Measurements from ENCODE around the gene RNF213.
"Not testable (repeated sequence)": the region's sequence is repeated elsewhere in the genome, so short reads cannot be mapped to it uniquely, and the experiment has no call there.

Gene RNF213

DNA sequence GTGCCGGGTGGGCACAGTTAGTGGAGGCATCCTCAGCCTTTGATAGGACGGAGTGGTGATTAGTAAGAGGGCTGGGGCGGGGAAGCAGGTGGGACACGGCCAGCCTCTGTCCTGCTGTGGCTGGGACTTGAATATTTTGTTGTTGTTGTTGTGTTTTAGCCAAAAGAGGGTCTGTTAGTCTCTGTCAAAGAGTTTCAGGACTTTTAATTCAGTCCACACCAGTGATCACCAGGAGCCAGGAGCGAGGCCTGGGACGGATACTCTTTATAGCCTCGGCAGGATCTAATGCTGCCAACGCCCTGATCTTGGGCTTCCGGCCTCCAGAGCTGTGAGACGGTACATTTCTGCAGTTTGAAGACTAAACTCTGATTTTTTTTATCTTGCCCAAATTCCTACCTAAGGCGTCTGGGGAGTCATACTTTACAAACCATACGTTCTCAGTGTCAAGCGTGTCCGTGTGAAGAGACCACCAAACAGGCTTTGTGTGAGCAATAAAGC lies 2.9 kb upstream of the RNF213 start:
- Histone ChIP-seq H2BK15ac (ENCODE audit: low read depth, poor library complexity, severe bottlenecking) (no peak overlapping the region), H4K91ac (ENCODE audit: low read length) (no peak overlapping the region), H3K18ac (ENCODE audit: low read depth in 1 of 2, low read length in 2 of 2) (no peak overlapping the region), H4K8ac (ENCODE audit: low read length) (no peak overlapping the region), H3K14ac (ENCODE audit: low read length in 2 of 2) (no peak overlapping the region), H3K79me1 (replicated peaks; ENCODE audit: low read length, poor library complexity, severe bottlenecking) (peaks cover 3% of the 10 kb centered on the region), H3K9me3 (ENCODE audit: control insufficient read depth, low read length) (no peaks in the 10 kb centered on the region), H3K4me2 (ENCODE audit: low read length, poor library complexity, severe bottlenecking) (no peak overlapping the region), H2AFZ (ENCODE audit: low read depth, low read length) (no peak overlapping the region), H2AK5ac (ENCODE audit: low read length, severe bottlenecking) (peak overlapping the region; percentile 77), H2BK5ac (ENCODE audit: low read depth, low read length, poor library complexity, severe bottlenecking) (no peak overlapping the region), H3K23ac (ENCODE audit: low read length in 2 of 2) (no peak overlapping the region), H3K27ac (ENCODE audit: low read length, poor library complexity, severe bottlenecking) (no peak overlapping the region), H3K36me3 (ENCODE audit: control insufficient read depth in 1 of 2, insufficient read depth in 2 of 2, low read depth in 1 of 2, low read length in 2 of 2) (peaks cover 2 to 13% of the 10 kb centered on the region in 2 experiments), H3K4me1 (ENCODE audit: control insufficient read depth, insufficient read depth, low read depth, low read length) (peaks cover 33% of the 10 kb centered on the region), H3K9ac (ENCODE audit: low read length) (no peak overlapping the region), H3K4ac (ENCODE audit: low read depth in 1 of 2, low read length in 2 of 2) (no peak overlapping the region), H3K27me3 (ENCODE audit: control insufficient read depth in 1 of 2, insufficient read depth in 1 of 2, low read length in 2 of 2) (no peaks in the 10 kb centered on the region), H2BK12ac (ENCODE audit: low read length in 2 of 2) (no peak overlapping the region), H2BK120ac (ENCODE audit: low read depth, low read length) (no peak overlapping the region), H3K4me3 (ENCODE audit: insufficient read depth in 1 of 2, low read depth in 1 of 2, low read length in 2 of 2) (no peak overlapping the region)
- DNase-seq: no peak
- WGBS: 83% methylated on average over 14 of the region's 14 CpGs

DNA sequence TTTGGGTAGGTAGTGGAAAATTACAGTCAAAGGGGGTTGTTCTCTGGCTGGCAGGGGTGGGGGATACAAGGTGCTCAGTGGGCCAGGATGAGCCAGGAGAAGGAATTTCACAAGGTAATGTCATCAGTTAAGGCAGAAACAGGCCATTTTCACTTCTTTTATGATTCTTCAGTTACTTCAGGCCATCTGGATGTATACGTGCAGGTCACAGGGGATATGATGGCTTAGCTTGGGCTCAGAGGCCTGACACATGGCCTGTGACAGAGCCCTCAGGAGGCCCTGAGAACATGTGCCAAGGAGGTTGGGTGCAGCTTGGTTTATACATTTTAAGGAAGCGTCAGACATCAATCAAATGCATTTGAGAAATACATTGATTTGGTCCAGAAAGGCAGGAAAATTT lies 2.4 kb upstream of the RNF213 start:
- H3K27me3 ChIP-seq (ENCODE audit: control insufficient read depth in 1 of 2, insufficient read depth in 1 of 2, low read length in 2 of 2); H3K18ac ChIP-seq (ENCODE audit: low read depth in 1 of 2, low read length in 2 of 2); H2BK5ac ChIP-seq (ENCODE audit: low read depth, low read length, poor library complexity, severe bottlenecking); H3K9ac ChIP-seq (ENCODE audit: low read length); H2AK5ac ChIP-seq (ENCODE audit: low read length, severe bottlenecking); H3K4me2 ChIP-seq (ENCODE audit: low read length, poor library complexity, severe bottlenecking); H3K27ac ChIP-seq (ENCODE audit: low read length, poor library complexity, severe bottlenecking); H3K36me3 ChIP-seq (ENCODE audit: control insufficient read depth in 1 of 2, insufficient read depth in 2 of 2, low read depth in 1 of 2, low read length in 2 of 2); H2BK15ac ChIP-seq (ENCODE audit: low read depth, poor library complexity, severe bottlenecking); H3K23ac ChIP-seq (ENCODE audit: low read length in 2 of 2); DNase-seq; H4K8ac ChIP-seq (ENCODE audit: low read length); H2AFZ ChIP-seq (ENCODE audit: low read depth, low read length); H3K14ac ChIP-seq (ENCODE audit: low read length in 2 of 2); H3K4ac ChIP-seq (ENCODE audit: low read depth in 1 of 2, low read length in 2 of 2); H2BK12ac ChIP-seq (ENCODE audit: low read length in 2 of 2); H2BK120ac ChIP-seq (ENCODE audit: low read depth, low read length); H3K4me3 ChIP-seq (ENCODE audit: insufficient read depth in 1 of 2, low read depth in 1 of 2, low read length in 2 of 2); H4K91ac ChIP-seq (ENCODE audit: low read length); H3K79me1 ChIP-seq (replicated peaks; ENCODE audit: low read length, poor library complexity, severe bottlenecking); H3K9me3 ChIP-seq (ENCODE audit: control insufficient read depth, low read length): not testable (repeated sequence)
- H3K4me1 ChIP-seq (ENCODE audit: control insufficient read depth, insufficient read depth, low read depth, low read length): peaks cover 36% of the 10 kb centered on the region
- 92% methylated on average over 2 of the region's 2 CpGs for WGBS

DNA sequence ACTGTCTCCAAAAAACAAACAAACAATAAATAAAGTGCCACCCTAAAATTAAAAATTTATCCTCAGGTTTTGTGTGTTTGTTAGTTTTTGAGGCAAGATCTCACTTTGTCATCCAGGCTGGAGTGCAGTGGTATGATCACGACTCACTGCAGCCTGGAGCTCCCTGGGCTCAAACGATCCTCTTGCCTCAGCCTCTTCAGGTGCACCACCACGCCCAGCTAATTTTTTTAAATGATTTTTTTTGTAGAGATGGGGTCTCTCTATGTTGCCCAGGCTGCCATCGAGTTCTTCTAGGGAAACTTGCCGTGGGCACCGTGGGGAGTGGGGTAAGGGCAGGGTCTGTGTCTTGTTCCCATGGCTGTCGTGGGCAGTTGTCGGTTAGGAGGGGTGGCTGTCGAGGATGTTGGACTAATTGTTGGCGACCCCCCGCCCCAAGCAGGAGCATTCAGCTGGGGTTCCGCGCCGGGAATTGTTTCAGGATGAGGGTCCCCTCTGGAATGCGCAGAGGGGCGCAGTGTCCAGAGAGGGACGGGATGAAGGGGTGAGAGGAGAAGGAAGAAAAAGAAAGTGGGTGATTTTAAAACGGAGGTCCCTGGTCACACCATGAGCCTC lies 1.1 kb upstream of the RNF213 start:
- peak overlapping the region; percentile 74 for H2BK15ac ChIP-seq (ENCODE audit: low read depth, poor library complexity, severe bottlenecking)
- peaks cover 38% of the 10 kb centered on the region for H3K4me1 ChIP-seq (ENCODE audit: control insufficient read depth, insufficient read depth, low read depth, low read length)
- peak overlapping the region in 1 of 2 experiments; percentile 24 for H3K4ac ChIP-seq (ENCODE audit: low read depth in 1 of 2, low read length in 2 of 2)
- H3K4me2 ChIP-seq (ENCODE audit: low read length, poor library complexity, severe bottlenecking): peak overlapping the region; percentile 69
- no peak overlapping the region for H2BK120ac ChIP-seq (ENCODE audit: low read depth, low read length)
- H3K14ac ChIP-seq (ENCODE audit: low read length in 2 of 2): no peak overlapping the region
- no peak overlapping the region for H4K8ac ChIP-seq (ENCODE audit: low read length)
- H2AFZ ChIP-seq (ENCODE audit: low read depth, low read length): no peak overlapping the region
- peaks cover 13% of the 10 kb centered on the region for H3K79me1 ChIP-seq (replicated peaks; ENCODE audit: low read length, poor library complexity, severe bottlenecking)
- H2BK5ac ChIP-seq (ENCODE audit: low read depth, low read length, poor library complexity, severe bottlenecking): no peak overlapping the region
- peak overlapping the region; percentile 70 for H3K27ac ChIP-seq (ENCODE audit: low read length, poor library complexity, severe bottlenecking)
- DNase-seq: peak; percentile 31
- H3K23ac ChIP-seq (ENCODE audit: low read length in 2 of 2): no peak overlapping the region
- H3K27me3 ChIP-seq (ENCODE audit: control insufficient read depth in 1 of 2, insufficient read depth in 1 of 2, low read length in 2 of 2): no peaks in the 10 kb centered on the region
- no peak overlapping the region for H2BK12ac ChIP-seq (ENCODE audit: low read length in 2 of 2)
- H3K36me3 ChIP-seq (ENCODE audit: control insufficient read depth in 1 of 2, insufficient read depth in 2 of 2, low read depth in 1 of 2, low read length in 2 of 2): peaks cover 3 to 5% of the 10 kb centered on the region in 2 experiments
- H3K4me3 ChIP-seq (ENCODE audit: insufficient read depth in 1 of 2, low read depth in 1 of 2, low read length in 2 of 2): peak overlapping the region; percentile 61 to 78
- 79% methylated on average over 17 of the region's 18 CpGs for WGBS
- peak overlapping the region; percentile 16 to 63 for H3K18ac ChIP-seq (ENCODE audit: low read depth in 1 of 2, low read length in 2 of 2)
- H3K9ac ChIP-seq (ENCODE audit: low read length): peak overlapping the region; percentile 87
- peak overlapping the region; percentile 23 for H2AK5ac ChIP-seq (ENCODE audit: low read length, severe bottlenecking)
- peak overlapping the region; percentile 34 for H4K91ac ChIP-seq (ENCODE audit: low read length)
- H3K9me3 ChIP-seq (ENCODE audit: control insufficient read depth, low read length): no peaks in the 10 kb centered on the region

DNA sequence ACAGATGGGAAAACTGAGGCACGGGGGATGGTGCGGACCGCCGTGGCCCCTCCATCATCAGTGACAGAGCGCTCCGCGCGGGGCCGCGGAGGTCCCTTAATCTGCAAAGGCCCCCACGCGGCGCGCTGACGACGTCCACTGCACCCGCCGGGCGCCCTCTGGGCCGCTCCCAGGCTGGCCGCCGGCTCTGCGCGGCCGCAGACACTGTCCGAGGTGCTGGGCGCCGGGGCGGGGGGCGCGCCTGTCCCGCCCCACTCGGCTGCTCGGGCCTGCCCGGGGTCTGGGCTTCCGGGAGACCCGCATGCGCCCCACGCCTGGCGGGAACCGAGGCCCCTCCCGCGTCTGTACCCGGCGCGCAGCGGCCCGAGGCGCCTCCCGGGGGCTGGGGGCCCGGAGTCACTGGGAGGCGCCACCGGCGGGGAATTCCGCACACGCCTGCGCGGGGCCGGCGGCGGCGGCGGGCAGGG lies 550 bp upstream of the RNF213 start:
- no peak overlapping the region for H2BK120ac ChIP-seq (ENCODE audit: low read depth, low read length)
- peak overlapping the region; percentile 87 for H3K9ac ChIP-seq (ENCODE audit: low read length)
- no peaks in the 10 kb centered on the region for H3K9me3 ChIP-seq (ENCODE audit: control insufficient read depth, low read length)
- no peak overlapping the region for H3K14ac ChIP-seq (ENCODE audit: low read length in 2 of 2)
- H4K91ac ChIP-seq (ENCODE audit: low read length): no peak overlapping the region
- peak overlapping the region in 1 of 2 experiments; percentile 23 for H2BK12ac ChIP-seq (ENCODE audit: low read length in 2 of 2)
- H3K27ac ChIP-seq (ENCODE audit: low read length, poor library complexity, severe bottlenecking): peak overlapping the region; percentile 70
- no peak overlapping the region for H2AFZ ChIP-seq (ENCODE audit: low read depth, low read length)
- peak overlapping the region; percentile 74 for H2BK15ac ChIP-seq (ENCODE audit: low read depth, poor library complexity, severe bottlenecking)
- peak overlapping the region; percentile 23 for H2AK5ac ChIP-seq (ENCODE audit: low read length, severe bottlenecking)
- peak; percentile 79 for DNase-seq
- peaks cover 16% of the 10 kb centered on the region for H3K79me1 ChIP-seq (replicated peaks; ENCODE audit: low read length, poor library complexity, severe bottlenecking)
- H3K4me1 ChIP-seq (ENCODE audit: control insufficient read depth, insufficient read depth, low read depth, low read length): peaks cover 39% of the 10 kb centered on the region
- no peak overlapping the region for H3K23ac ChIP-seq (ENCODE audit: low read length in 2 of 2)
- peak overlapping the region; percentile 61 to 78 for H3K4me3 ChIP-seq (ENCODE audit: insufficient read depth in 1 of 2, low read depth in 1 of 2, low read length in 2 of 2)
- peak overlapping the region; percentile 92 for H2BK5ac ChIP-seq (ENCODE audit: low read depth, low read length, poor library complexity, severe bottlenecking)
- H3K18ac ChIP-seq (ENCODE audit: low read depth in 1 of 2, low read length in 2 of 2): peak overlapping the region; percentile 16 to 63
- peak overlapping the region in 1 of 2 experiments; percentile 24 for H3K4ac ChIP-seq (ENCODE audit: low read depth in 1 of 2, low read length in 2 of 2)
- H3K4me2 ChIP-seq (ENCODE audit: low read length, poor library complexity, severe bottlenecking): peak overlapping the region; percentile 69
- H3K36me3 ChIP-seq (ENCODE audit: control insufficient read depth in 1 of 2, insufficient read depth in 2 of 2, low read depth in 1 of 2, low read length in 2 of 2): peaks cover 6 to 7% of the 10 kb centered on the region in 2 experiments
- 2% methylated on average over 25 of the region's 63 CpGs for WGBS
- H3K27me3 ChIP-seq (ENCODE audit: control insufficient read depth in 1 of 2, insufficient read depth in 1 of 2, low read length in 2 of 2): no peaks in the 10 kb centered on the region
- peak overlapping the region; percentile 85 for H4K8ac ChIP-seq (ENCODE audit: low read length)
